IMR-90 (cell line): ENCODE data around the gene LRPAP1. TPM values are rescaled to one million over a fixed set of nuclear protein-coding genes. Genes with fewer than 3 reads are reported as not detected.

Experiments
- ATAC-seq: fragments of 200-7000 bp; cut with Tn5 transposase; 2 replicates; pipeline ENCODE4 v1.9.1; 2020; ENCODE audit warnings: low read depth, mild to moderate bottlenecking, moderate library complexity
- BruUV-seq: library from RNA; stranded (reverse); fragments of 400-500 nt; replicated peaks from 2 replicates; lab custom pipeline; 2021; lab: Mats Ljungman, UMichigan
- CTCF ChIA-PET: fragments of 300-600 bp; formaldehyde crosslinking; extraction: SDS; loops from one replicate; lab custom pipeline; 2021; ENCODE audit warnings: antibody characterized with exemption; lab: Yijun Ruan, JAX
- POLR2A ChIA-PET: fragments of 300-600 bp; sonication (Branson Sonifier 250); formaldehyde crosslinking; loops from one replicate; lab custom pipeline; 2022; ENCODE audit warnings: antibody characterized with exemption; ENCODE audit not compliant: unreplicated experiment; lab: Charles Lee
- DNase-seq: peaks from one replicate; pipeline ENCODE4 v3.0.0; 2013
- H2AFZ ChIP-seq: replicated peaks from 2 replicates; pipeline ENCODE3; 2013; ENCODE audit warnings: low read length, mild to moderate bottlenecking; ENCODE audit not compliant: poor library complexity
- H2AK5ac ChIP-seq: 2 replicates; pipeline ENCODE4 v1.6.1; 2013; ENCODE audit warnings: low read depth, low read length, inconsistent platforms
- H2AK9ac ChIP-seq: replicated peaks from 2 replicates; pipeline ENCODE3; 2013; ENCODE audit warnings: mild to moderate bottlenecking, low read depth, low read length, moderate library complexity; ENCODE audit not compliant: poor library complexity
- H2BK120ac ChIP-seq: 2 replicates; pipeline ENCODE4 v1.6.1; 2013; ENCODE audit warnings: low read depth, low read length, inconsistent platforms
- H2BK15ac ChIP-seq: 3 replicates; pipeline ENCODE4 v1.6.1; 2013; ENCODE audit warnings: low read depth, low read length, inconsistent platforms
- H2BK20ac ChIP-seq: 2 replicates; pipeline ENCODE4 v1.6.1; 2013; ENCODE audit warnings: low read depth, mild to moderate bottlenecking, inconsistent platforms, low read length, moderate library complexity
- H2BK5ac ChIP-seq: 2 replicates; pipeline ENCODE4 v1.6.1; 2013; ENCODE audit warnings: mild to moderate bottlenecking, low read depth, low read length, inconsistent platforms; ENCODE audit not compliant: poor library complexity, severe bottlenecking
- H3K14ac ChIP-seq: replicated peaks from 2 replicates; pipeline ENCODE4 v1.6.1; 2013; ENCODE audit warnings: low read depth, low read length, inconsistent platforms
- H3K18ac ChIP-seq: 2 replicates; pipeline ENCODE4 v1.6.1; 2013; ENCODE audit warnings: low read depth, low read length, control low read depth
- H3K23ac ChIP-seq: 2 replicates; pipeline ENCODE4 v1.6.1; 2013; ENCODE audit warnings: low read depth, low read length, inconsistent platforms
- H3K27ac ChIP-seq: 2 replicates; pipeline ENCODE4 v1.5.1; 2013; ENCODE audit warnings: mild to moderate bottlenecking, control low read depth, low read length; ENCODE audit not compliant: insufficient read depth
- H3K27me3 ChIP-seq: 2 replicates; pipeline ENCODE4 v1.6.1; 2013; ENCODE audit warnings: low read length; ENCODE audit not compliant: control insufficient read depth, insufficient read depth
- H3K36me3 ChIP-seq: 2 replicates; pipeline ENCODE4 v1.6.1; 2013; ENCODE audit warnings: low read length, mixed read lengths; ENCODE audit not compliant: control insufficient read depth, insufficient read depth
- H3K4ac ChIP-seq: 2 replicates; pipeline ENCODE4 v1.6.1; 2013; ENCODE audit warnings: low read depth, low read length, inconsistent platforms
- H3K4me1 ChIP-seq: 2 replicates; pipeline ENCODE4 v1.6.1; 2013; ENCODE audit warnings: low read length, mixed read lengths; ENCODE audit not compliant: control insufficient read depth, insufficient read depth
- H3K4me2 ChIP-seq: 2 replicates; pipeline ENCODE4 v1.6.1; 2013; ENCODE audit warnings: low read depth, mild to moderate bottlenecking, control low read depth, low read length, moderate library complexity
- H3K4me3 ChIP-seq: 2 replicates; pipeline ENCODE4 v1.5.1; 2013; ENCODE audit warnings: low read depth, mild to moderate bottlenecking, control low read depth, low read length, moderate library complexity; ENCODE audit not compliant: insufficient read depth
- H3K56ac ChIP-seq: 2 replicates; pipeline ENCODE4 v1.6.1; 2013; ENCODE audit warnings: low read length, inconsistent platforms; ENCODE audit not compliant: insufficient read depth; ENCODE audit errors: extremely low read depth
- H3K79me1 ChIP-seq, 2 experiments: 2 replicates each; pipeline ENCODE4 v1.6.1; 2013; ENCODE audit warnings: low read length in 2 of 2, inconsistent platforms in 1 of 2, low read depth in 1 of 2
- H3K9ac ChIP-seq: 2 replicates; pipeline ENCODE4 v1.6.1; 2013; ENCODE audit warnings: low read depth, low read length, control low read depth
- H3K9me1 ChIP-seq: 2 replicates; pipeline ENCODE4 v1.6.1; 2013; ENCODE audit warnings: low read length, inconsistent platforms; ENCODE audit not compliant: insufficient read depth
- H3K9me3 ChIP-seq: 2 replicates; pipeline ENCODE4 v1.6.1; 2013; ENCODE audit warnings: low read length; ENCODE audit not compliant: control insufficient read depth, insufficient read depth
- H4K20me1 ChIP-seq: 2 replicates; pipeline ENCODE4 v1.6.1; 2013; ENCODE audit warnings: low read length, inconsistent platforms; ENCODE audit not compliant: insufficient read depth
- H4K5ac ChIP-seq: 2 replicates; pipeline ENCODE4 v1.6.1; 2013; ENCODE audit warnings: mild to moderate bottlenecking, low read depth, low read length, control low read depth
- H4K8ac ChIP-seq, 2 experiments: 2 replicates each; pipeline ENCODE4 v1.6.1; 2013; ENCODE audit warnings: low read depth in 2 of 2, low read length in 2 of 2, control low read depth in 1 of 2, inconsistent platforms in 1 of 2
- H4K91ac ChIP-seq: 2 replicates; pipeline ENCODE4 v1.6.1; 2013; ENCODE audit warnings: low read depth, low read length, inconsistent platforms; ENCODE audit not compliant: insufficient read depth
- BHLHE40 ChIP-seq: fragments of 150-350 bp; IDR thresholded peaks from 2 replicates; pipeline ENCODE4 v1.6.1; 2016; ENCODE audit warnings: mild to moderate bottlenecking, low read depth, low read length
- CEBPB ChIP-seq: IDR thresholded peaks from 2 replicates; pipeline ENCODE4 v1.6.1; 2012; ENCODE audit warnings: low read depth, low read length, improper control_type of control experiment
- CHD1 ChIP-seq: IDR thresholded peaks from 2 replicates; pipeline ENCODE4 v1.6.1; 2012; ENCODE audit warnings: low read depth, low read length, improper control_type of control experiment
- ELK1 ChIP-seq: fragments of 150-350 bp; IDR thresholded peaks from 2 replicates; pipeline ENCODE4 v1.6.1; 2016; ENCODE audit warnings: low read depth, mild to moderate bottlenecking, low read length, moderate library complexity, borderline replicate concordance
- FOS ChIP-seq: fragments of 150-350 bp; IDR thresholded peaks from 2 replicates; pipeline ENCODE4 v1.6.1; 2016; ENCODE audit warnings: low read depth, low read length
- MAFK ChIP-seq: IDR thresholded peaks from 2 replicates; pipeline ENCODE4 v1.6.1; 2012; ENCODE audit warnings: low read depth, low read length, improper control_type of control experiment
- MAZ ChIP-seq: IDR thresholded peaks from 2 replicates; pipeline ENCODE4 v1.6.1; 2012; ENCODE audit warnings: low read depth, mild to moderate bottlenecking, low read length, improper control_type of control experiment, moderate library complexity, borderline replicate concordance
- MXI1 ChIP-seq: IDR thresholded peaks from 2 replicates; pipeline ENCODE4 v1.6.1; 2012; ENCODE audit warnings: low read depth, mild to moderate bottlenecking, low read length, moderate library complexity, borderline replicate concordance
- NFE2L2 ChIP-seq: fragments of 150-350 bp; IDR thresholded peaks from 2 replicates; pipeline ENCODE4 v1.6.1; 2016; ENCODE audit warnings: low read depth, mild to moderate bottlenecking, low read length
- POLR2A ChIP-seq: IDR thresholded peaks from 2 replicates; pipeline ENCODE4 v1.6.1; 2012; ENCODE audit warnings: mild to moderate bottlenecking, low read depth, low read length
- RAD21 ChIP-seq: IDR thresholded peaks from 2 replicates; pipeline ENCODE4 v1.6.1; 2012; ENCODE audit warnings: low read length, improper control_type of control experiment
- RCOR1 ChIP-seq: IDR thresholded peaks from 2 replicates; pipeline ENCODE4 v1.6.1; 2012; ENCODE audit warnings: mild to moderate bottlenecking, low read length, improper control_type of control experiment; ENCODE audit not compliant: insufficient replicate concordance
- RFX5 ChIP-seq: IDR thresholded peaks from 2 replicates; pipeline ENCODE4 v1.8.0; 2012; ENCODE audit warnings: low read depth, mild to moderate bottlenecking, low read length, moderate library complexity
- SMC3 ChIP-seq: fragments of 150-350 bp; IDR thresholded peaks from 2 replicates; pipeline ENCODE4 v1.6.1; 2016; ENCODE audit warnings: low read depth, mild to moderate bottlenecking, antibody characterized with exemption, low read length, moderate library complexity
- WGBS, 2 experiments: methylation state at CpG; one replicate each; pipeline versions ENCODE4 v1.1.5 to v1.1.7; 2013; ENCODE audit warnings: missing lambda C conversion rate in 2 of 2; ENCODE audit not compliant: insufficient read length in 1 of 2; ENCODE audit errors: extremely low coverage in 2 of 2; 5-methylcytosine and 5-hydroxymethylcytosine counted together
- dilution Hi-C: fragments of 300-500 bp; cut with HindIII; formaldehyde crosslinking; loops from one replicate; pipeline ENCODE4 v1.14.3; 2018; ENCODE audit warnings: low sequenced_read_pairs; ENCODE audit not compliant: unreplicated experiment
- in situ Hi-C: fragments of 300-500 bp; cut with MboI; formaldehyde crosslinking; loops from 3 replicates; pipeline ENCODE4 v1.14.3; 2019; ENCODE audit warnings: low sequenced_read_pairs, inconsistent platforms, mixed read lengths
- intact Hi-C: fragments of 100-400 bp; cut with micrococcal nuclease; formaldehyde crosslinking; loops from 2 replicates; pipeline ENCODE4 v1.10.0; 2022
- polyA plus RNA-seq, 3 experiments: library from polyadenylated mRNA; depleted of rRNA; stranded (reverse); fragments of >200 nt; gene quantifications; 2 replicates each; pipeline ENCODE4 v1.2.3, GENCODE V29; 2012; ENCODE audit warnings: low replicate concordance in 1 of 3
- total RNA-seq: library from RNA; depleted of rRNA; stranded (reverse); fragments of >200 nt; gene quantifications from 2 replicates; pipeline ENCODE4 v1.2.3, GENCODE V29; 2012
- TF ChIP-seq, protein P1 (sequence below): fragments of 150-350 bp; IDR thresholded peaks from 2 replicates; pipeline ENCODE4 v1.6.1; 2017; ENCODE audit warnings: mild to moderate bottlenecking, antibody characterized with exemption, low read length, low read depth
- TF ChIP-seq, protein P2 (sequence below): conservative IDR thresholded peaks from 2 replicates; pipeline ENCODE4 v1.5.1; 2012; ENCODE audit warnings: mild to moderate bottlenecking, low read depth, low read length, improper control_type of control experiment

Gene LRPAP1
- total and polyA plus RNA-seq, 2 of the 4 experiments (the other 2 are of a cell fraction) = 135 to 175 TPM

DNA sequence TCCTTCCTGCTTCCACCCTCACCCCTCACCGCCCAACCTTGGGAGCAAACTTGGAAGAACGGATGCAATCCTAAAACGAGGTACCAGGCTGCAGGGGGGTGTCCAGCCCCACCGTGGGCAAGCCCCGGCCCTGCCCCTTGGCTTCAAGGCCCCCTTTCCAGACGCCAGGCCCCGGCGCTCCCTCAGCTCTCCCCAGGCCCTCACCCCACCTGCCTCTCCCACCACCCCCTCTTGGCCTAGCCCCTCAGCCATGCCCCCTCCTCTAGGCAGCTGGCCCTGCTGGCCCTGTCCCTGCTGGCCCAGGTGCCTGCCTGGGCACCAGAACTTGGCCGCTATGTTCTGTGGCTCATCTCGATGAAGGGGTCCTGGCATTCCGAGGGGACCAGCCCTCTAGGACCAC, 33.8 kb downstream of the LRPAP1 start:
- CTCF ChIA-PET = no interaction called here
- H2AK9ac ChIP-seq = peak overlapping the region; percentile 70
- no peak overlapping the region for H4K91ac ChIP-seq
- no peak for ATAC-seq
- TF ChIP-seq CEBPB (no peak), POLR2A (no peak), ELK1 (no peak), MAZ (no peak), RFX5 (no peak), FOS (no peak), BHLHE40 (no peak), MAFK (no peak), CHD1 (no peak), RCOR1 (no peak), NFE2L2 (no peak), SMC3 (no peak), RAD21 (no peak), MXI1 (no peak)
- TF ChIP-seq, protein P1, sequence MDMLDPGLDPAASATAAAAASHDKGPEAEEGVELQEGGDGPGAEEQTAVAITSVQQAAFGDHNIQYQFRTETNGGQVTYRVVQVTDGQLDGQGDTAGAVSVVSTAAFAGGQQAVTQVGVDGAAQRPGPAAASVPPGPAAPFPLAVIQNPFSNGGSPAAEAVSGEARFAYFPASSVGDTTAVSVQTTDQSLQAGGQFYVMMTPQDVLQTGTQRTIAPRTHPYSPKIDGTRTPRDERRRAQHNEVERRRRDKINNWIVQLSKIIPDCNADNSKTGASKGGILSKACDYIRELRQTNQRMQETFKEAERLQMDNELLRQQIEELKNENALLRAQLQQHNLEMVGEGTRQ = no peak
- TF ChIP-seq, protein P2, sequence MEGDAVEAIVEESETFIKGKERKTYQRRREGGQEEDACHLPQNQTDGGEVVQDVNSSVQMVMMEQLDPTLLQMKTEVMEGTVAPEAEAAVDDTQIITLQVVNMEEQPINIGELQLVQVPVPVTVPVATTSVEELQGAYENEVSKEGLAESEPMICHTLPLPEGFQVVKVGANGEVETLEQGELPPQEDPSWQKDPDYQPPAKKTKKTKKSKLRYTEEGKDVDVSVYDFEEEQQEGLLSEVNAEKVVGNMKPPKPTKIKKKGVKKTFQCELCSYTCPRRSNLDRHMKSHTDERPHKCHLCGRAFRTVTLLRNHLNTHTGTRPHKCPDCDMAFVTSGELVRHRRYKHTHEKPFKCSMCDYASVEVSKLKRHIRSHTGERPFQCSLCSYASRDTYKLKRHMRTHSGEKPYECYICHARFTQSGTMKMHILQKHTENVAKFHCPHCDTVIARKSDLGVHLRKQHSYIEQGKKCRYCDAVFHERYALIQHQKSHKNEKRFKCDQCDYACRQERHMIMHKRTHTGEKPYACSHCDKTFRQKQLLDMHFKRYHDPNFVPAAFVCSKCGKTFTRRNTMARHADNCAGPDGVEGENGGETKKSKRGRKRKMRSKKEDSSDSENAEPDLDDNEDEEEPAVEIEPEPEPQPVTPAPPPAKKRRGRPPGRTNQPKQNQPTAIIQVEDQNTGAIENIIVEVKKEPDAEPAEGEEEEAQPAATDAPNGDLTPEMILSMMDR = no peak
- no peak overlapping the region for H2AFZ ChIP-seq
- H3K18ac ChIP-seq = no peak overlapping the region
- no peak overlapping the region for H3K9ac ChIP-seq
- 81% methylated on average over 3 of the region's 11 CpGs; no CpG with 5 or more reads in 1 of the 2 experiments for WGBS, 2 experiments
- in situ Hi-C loops (no loop called here), intact Hi-C loops (no loop called here), dilution Hi-C loops (no loop called here)
- no peak overlapping the region for H2AK5ac ChIP-seq
- H4K8ac ChIP-seq = no peak overlapping the region
- no peaks in the 10 kb centered on the region for H3K9me3 ChIP-seq
- no peak overlapping the region for H2BK120ac ChIP-seq
- no peak overlapping the region for H3K4me2 ChIP-seq
- no peak overlapping the region for H2BK15ac ChIP-seq
- H3K27me3 ChIP-seq = peaks cover 2% of the 10 kb centered on the region; the same call in 1 of the 2 replicates
- no peak overlapping the region for H3K23ac ChIP-seq
- H3K4me3 ChIP-seq = no peak overlapping the region
- H4K5ac ChIP-seq = no peak overlapping the region
- H3K9me1 ChIP-seq = no peaks in the 10 kb centered on the region
- POLR2A ChIA-PET = no interaction called here
- no peak overlapping the region for H3K56ac ChIP-seq
- no peak overlapping the region for H2BK20ac ChIP-seq
- peaks cover 29% of the 10 kb centered on the region for H4K20me1 ChIP-seq
- no TSS peak for BruUV-seq
- H2BK5ac ChIP-seq = no peak overlapping the region
- no peak for DNase-seq
- peaks cover 3% of the 10 kb centered on the region for H3K36me3 ChIP-seq
- H3K4me1 ChIP-seq = no peaks in the 10 kb centered on the region
- peaks cover 0 to 7% of the 10 kb centered on the region in 2 experiments; a peak in 2 of 4 replicates for H3K79me1 ChIP-seq
- no peak overlapping the region for H3K27ac ChIP-seq
- H3K4ac ChIP-seq = no peak overlapping the region
- H3K14ac ChIP-seq = no peak overlapping the region
